C4-2B (cell line): ENCODE measurements around the gene PGA3.
"Not testable (repeated sequence)": the region's sequence is repeated elsewhere in the genome, so short reads cannot be mapped to it uniquely, and the experiment has no call there.

Experiments
- H3K27ac ChIP-seq: fragments of 450-650 bp; 2 replicates; pipeline ENCODE4 v1.5.1; 2017
- CTCF ChIP-seq: fragments of 450-650 bp; conservative IDR thresholded peaks from 2 replicates; pipeline ENCODE4 v1.5.1; 2017; ENCODE audit warnings: mild to moderate bottlenecking
- ZFX ChIP-seq: fragments of 450-650 bp; IDR thresholded peaks from 2 replicates; pipeline ENCODE4 v1.6.1; 2017

PGA3 gene

GRCh38 chr11:61241526-61241925 is 38.2 kb downstream of the PGA3 start:
- not testable (repeated sequence) for H3K27ac ChIP-seq

GRCh38 chr11:61245284-61245964 is 42.1 kb downstream of the PGA3 start:
- H3K27ac ChIP-seq: not testable (repeated sequence)

GRCh38 chr11:61248071-61248470 is 44.8 kb downstream of the PGA3 start:
- not testable (repeated sequence) for H3K27ac ChIP-seq

GRCh38 chr11:61249201-61249600 is 45.9 kb downstream of the PGA3 start:
- H3K27ac ChIP-seq: not testable (repeated sequence)

- H3K27ac ChIP-seq: not testable (repeated sequence)
Measured at GRCh38 chr11:61250796-61251765, 47.8 kb downstream of the PGA3 start.

GRCh38 chr11:61252332-61252731 is 49.0 kb downstream of the PGA3 start:
- not testable (repeated sequence) for H3K27ac ChIP-seq

GRCh38 chr11:61254403-61255025 is 51.2 kb downstream of the PGA3 start:
- H3K27ac ChIP-seq: no peak overlapping the region
- TF ChIP-seq ZFX: no peak
- peak; percentile 95 for TF ChIP-seq CTCF

GRCh38 chr11:61256710-61257482 is 53.6 kb downstream of the PGA3 start:
- TF ChIP-seq CTCF (no peak), ZFX (no peak)
- H3K27ac ChIP-seq: no peak overlapping the region

- H3K27ac ChIP-seq: no peak overlapping the region
- TF ChIP-seq CTCF (no peak), ZFX (no peak)
Measured at GRCh38 chr11:61258546-61258945, 55.2 kb downstream of the PGA3 start.

GRCh38 chr11:61259363-61259762 is 56.0 kb downstream of the PGA3 start:
- H3K27ac ChIP-seq: no peak overlapping the region
- TF ChIP-seq CTCF (no peak), ZFX (no peak)
